OCI-LY3 (cell line): ENCODE results near the gene CCNQ.

Experiments used
- H2AFZ ChIP-seq: fragments of 200-600, 300-600 bp; shearing (Covaris generic); 2 replicates; pipeline ENCODE4 v1.6.0; 2014; ENCODE audit warnings: antibody characterized with exemption, low read depth, low read length
- H3K27ac ChIP-seq: fragments of 200-600, 300-600 bp; sonication (generic); 2 replicates; pipeline ENCODE4 v1.5.1; 2014; ENCODE audit warnings: mild to moderate bottlenecking, low read length, moderate library complexity, mixed read lengths
- H3K27me3 ChIP-seq: fragments of 200-600, 300-600 bp; sonication (generic); 2 replicates; pipeline ENCODE4 v1.6.1; 2014; ENCODE audit warnings: low read depth, low read length, mixed read lengths
- H3K36me3 ChIP-seq: fragments of 200-600, 300-600 bp; sonication (generic); replicated peaks from 2 replicates; pipeline ENCODE3; 2014; ENCODE audit warnings: low read depth, low read length, mixed read lengths
- H3K4me1 ChIP-seq: fragments of 300-600, 200-600 bp; sonication (generic); 2 replicates; pipeline ENCODE4 v1.6.1; 2014; ENCODE audit warnings: low read length, mixed read lengths
- H3K4me2 ChIP-seq: fragments of 200-600, 300-600 bp; sonication (generic); 2 replicates; pipeline ENCODE4 v1.6.1; 2014; ENCODE audit warnings: low read length, mixed read lengths
- H3K4me3 ChIP-seq: fragments of 300-600, 200-600 bp; sonication (generic); 2 replicates; pipeline ENCODE4 v1.5.1; 2014; ENCODE audit warnings: antibody characterized with exemption, mild to moderate bottlenecking, low read length, moderate library complexity
- H3K79me2 ChIP-seq: fragments of 300-600, 200-600 bp; shearing (Covaris generic); 2 replicates; pipeline ENCODE4 v1.6.1; 2014; ENCODE audit warnings: mild to moderate bottlenecking, low read length, mixed read lengths
- H3K9ac ChIP-seq: fragments of 300-600, 200-600 bp; shearing (Covaris generic); 2 replicates; pipeline ENCODE4 v1.6.0; 2014; ENCODE audit warnings: mild to moderate bottlenecking, low read length, moderate library complexity
- H3K9me3 ChIP-seq: fragments of 200-600, 300-600 bp; shearing (Covaris generic); 2 replicates; pipeline ENCODE4 v1.6.1; 2014; ENCODE audit warnings: low read length, mixed read lengths; ENCODE audit not compliant: insufficient read depth
- H4K20me1 ChIP-seq: fragments of 200-600, 300-600 bp; sonication (generic); 2 replicates; pipeline ENCODE4 v1.6.1; 2016; ENCODE audit warnings: low read length, mixed read lengths; ENCODE audit not compliant: insufficient read depth
- EZH2phosphoT487 ChIP-seq: fragments of 200-600 bp; shearing (Covaris generic); IDR thresholded peaks from 2 replicates; pipeline ENCODE4 v1.6.1; 2018; ENCODE audit warnings: antibody characterized with exemption, mixed run types, low read depth
- TF ChIP-seq, protein P1 (sequence below): fragments of 200-600, 300-600 bp; sonication (generic); IDR thresholded peaks from 2 replicates; pipeline ENCODE4 v1.5.1; 2014; ENCODE audit warnings: antibody characterized with exemption, low read length, low read depth

Gene CCNQ

GRCh38 chrX:153638041-153638371, 39.1 kb upstream of the CCNQ start:
- no peak overlapping the region for H3K4me2 ChIP-seq
- H3K4me1 ChIP-seq, result peaks cover 16% of the 10 kb centered on the region; the same call in 1 of the 2 replicates
- no peaks in the 10 kb centered on the region for H3K79me2 ChIP-seq
- H3K36me3 ChIP-seq, result no peaks in the 10 kb centered on the region
- no peak overlapping the region for H3K27ac ChIP-seq
- H3K4me3 ChIP-seq, result no peak overlapping the region
- no peaks in the 10 kb centered on the region for H4K20me1 ChIP-seq
- TF ChIP-seq EZH2phosphoT487, result no peak
- TF ChIP-seq, protein P1, sequence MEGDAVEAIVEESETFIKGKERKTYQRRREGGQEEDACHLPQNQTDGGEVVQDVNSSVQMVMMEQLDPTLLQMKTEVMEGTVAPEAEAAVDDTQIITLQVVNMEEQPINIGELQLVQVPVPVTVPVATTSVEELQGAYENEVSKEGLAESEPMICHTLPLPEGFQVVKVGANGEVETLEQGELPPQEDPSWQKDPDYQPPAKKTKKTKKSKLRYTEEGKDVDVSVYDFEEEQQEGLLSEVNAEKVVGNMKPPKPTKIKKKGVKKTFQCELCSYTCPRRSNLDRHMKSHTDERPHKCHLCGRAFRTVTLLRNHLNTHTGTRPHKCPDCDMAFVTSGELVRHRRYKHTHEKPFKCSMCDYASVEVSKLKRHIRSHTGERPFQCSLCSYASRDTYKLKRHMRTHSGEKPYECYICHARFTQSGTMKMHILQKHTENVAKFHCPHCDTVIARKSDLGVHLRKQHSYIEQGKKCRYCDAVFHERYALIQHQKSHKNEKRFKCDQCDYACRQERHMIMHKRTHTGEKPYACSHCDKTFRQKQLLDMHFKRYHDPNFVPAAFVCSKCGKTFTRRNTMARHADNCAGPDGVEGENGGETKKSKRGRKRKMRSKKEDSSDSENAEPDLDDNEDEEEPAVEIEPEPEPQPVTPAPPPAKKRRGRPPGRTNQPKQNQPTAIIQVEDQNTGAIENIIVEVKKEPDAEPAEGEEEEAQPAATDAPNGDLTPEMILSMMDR, result no peak
- no peak overlapping the region for H2AFZ ChIP-seq
- H3K9me3 ChIP-seq, result no peaks in the 10 kb centered on the region
- no peak overlapping the region for H3K9ac ChIP-seq
- H3K27me3 ChIP-seq, result peaks cover 4% of the 10 kb centered on the region; the same call in 1 of the 2 replicates

GRCh38 chrX:153637121-153638040, 38.4 kb upstream of the CCNQ start:
- no peak overlapping the region for H3K4me3 ChIP-seq
- H3K4me1 ChIP-seq, result peaks cover 16% of the 10 kb centered on the region; the same call in 1 of the 2 replicates
- H4K20me1 ChIP-seq, result no peaks in the 10 kb centered on the region
- TF ChIP-seq, protein P1, result no peak
- no peak for TF ChIP-seq EZH2phosphoT487
- H3K36me3 ChIP-seq, result no peaks in the 10 kb centered on the region
- H3K4me2 ChIP-seq, result no peak overlapping the region
- no peaks in the 10 kb centered on the region for H3K79me2 ChIP-seq
- H2AFZ ChIP-seq, result no peak overlapping the region
- H3K9me3 ChIP-seq, result no peaks in the 10 kb centered on the region
- H3K27ac ChIP-seq, result no peak overlapping the region
- no peak overlapping the region for H3K9ac ChIP-seq
- peaks cover 4% of the 10 kb centered on the region; the same call in 1 of the 2 replicates for H3K27me3 ChIP-seq

- Histone ChIP-seq H3K36me3 (no peaks in the 10 kb centered on the region), H3K4me3 (no peak overlapping the region), H3K4me1 (peaks cover 16% of the 10 kb centered on the region; the same call in 1 of the 2 replicates), H3K27me3 (peaks cover 4% of the 10 kb centered on the region; the same call in 1 of the 2 replicates), H3K27ac (no peak overlapping the region), H2AFZ (no peak overlapping the region), H3K9me3 (no peaks in the 10 kb centered on the region), H3K79me2 (no peaks in the 10 kb centered on the region), H4K20me1 (no peaks in the 10 kb centered on the region), H3K4me2 (no peak overlapping the region), H3K9ac (no peak overlapping the region)
- TF ChIP-seq, protein P1, result no peak
- TF ChIP-seq EZH2phosphoT487, result no peak
These were observed 37.8 kb upstream of the CCNQ start for GRCh38 chrX:153636716-153637115.

- no peak overlapping the region for H3K27ac ChIP-seq
- H3K36me3 ChIP-seq, result no peaks in the 10 kb centered on the region
- H3K4me2 ChIP-seq, result no peak overlapping the region
- H3K27me3 ChIP-seq, result peaks cover 4% of the 10 kb centered on the region
- H2AFZ ChIP-seq, result no peak overlapping the region
- H3K4me3 ChIP-seq, result no peak overlapping the region
- H3K9me3 ChIP-seq, result no peaks in the 10 kb centered on the region
- no peak overlapping the region for H3K9ac ChIP-seq
- no peaks in the 10 kb centered on the region for H3K79me2 ChIP-seq
- no peaks in the 10 kb centered on the region for H4K20me1 ChIP-seq
- peaks cover 9% of the 10 kb centered on the region; the same call in 1 of the 2 replicates for H3K4me1 ChIP-seq
- no peak for TF ChIP-seq EZH2phosphoT487
- TF ChIP-seq, protein P1, result peak; percentile 45
These were observed 37.1 kb upstream of the CCNQ start for GRCh38 chrX:153635788-153636668.
